T-helper 1 cell treated with Interleukin-12 subunit alpha and Interleukin-12 subunit beta and Interleukin-4 antibody, amounts not matched to agents 30 μg/mL and 1 μg/mL, for 36 hours (primary cell): ENCODE measurements around the gene MYL7.

Experiments used
- H3K27ac Mint-ChIP-seq: one replicate; pipeline ENCODE4 v1.8.0; 2021; ENCODE audit warnings: mild to moderate bottlenecking, mixed read lengths
- H3K27me3 Mint-ChIP-seq: one replicate; pipeline ENCODE4 v1.8.0; 2021; ENCODE audit warnings: low read depth, mixed read lengths
- H3K36me3 Mint-ChIP-seq: one replicate; pipeline ENCODE4 v1.8.0; 2021; ENCODE audit warnings: low read depth, mixed read lengths
- H3K4me1 Mint-ChIP-seq: one replicate; pipeline ENCODE4 v1.8.0; 2021; ENCODE audit warnings: low read depth, mixed read lengths
- H3K4me3 Mint-ChIP-seq: one replicate; pipeline ENCODE4 v1.8.0; 2021; ENCODE audit warnings: mild to moderate bottlenecking, moderate library complexity, mixed read lengths
- H3K9me3 Mint-ChIP-seq: one replicate; pipeline ENCODE4 v1.8.0; 2021; ENCODE audit warnings: mixed read lengths

The MYL7 gene

GRCh38 chr7:44158873-44159631 lies 17.9 kb upstream of the MYL7 start:
- no peak overlapping the region for H3K27ac Mint-ChIP-seq
- no peaks in the 10 kb centered on the region for H3K9me3 Mint-ChIP-seq
- no peak overlapping the region for H3K4me3 Mint-ChIP-seq
- peaks cover 3% of the 10 kb centered on the region for H3K27me3 Mint-ChIP-seq
- no peaks in the 10 kb centered on the region for H3K4me1 Mint-ChIP-seq
- no peaks in the 10 kb centered on the region for H3K36me3 Mint-ChIP-seq

DNA sequence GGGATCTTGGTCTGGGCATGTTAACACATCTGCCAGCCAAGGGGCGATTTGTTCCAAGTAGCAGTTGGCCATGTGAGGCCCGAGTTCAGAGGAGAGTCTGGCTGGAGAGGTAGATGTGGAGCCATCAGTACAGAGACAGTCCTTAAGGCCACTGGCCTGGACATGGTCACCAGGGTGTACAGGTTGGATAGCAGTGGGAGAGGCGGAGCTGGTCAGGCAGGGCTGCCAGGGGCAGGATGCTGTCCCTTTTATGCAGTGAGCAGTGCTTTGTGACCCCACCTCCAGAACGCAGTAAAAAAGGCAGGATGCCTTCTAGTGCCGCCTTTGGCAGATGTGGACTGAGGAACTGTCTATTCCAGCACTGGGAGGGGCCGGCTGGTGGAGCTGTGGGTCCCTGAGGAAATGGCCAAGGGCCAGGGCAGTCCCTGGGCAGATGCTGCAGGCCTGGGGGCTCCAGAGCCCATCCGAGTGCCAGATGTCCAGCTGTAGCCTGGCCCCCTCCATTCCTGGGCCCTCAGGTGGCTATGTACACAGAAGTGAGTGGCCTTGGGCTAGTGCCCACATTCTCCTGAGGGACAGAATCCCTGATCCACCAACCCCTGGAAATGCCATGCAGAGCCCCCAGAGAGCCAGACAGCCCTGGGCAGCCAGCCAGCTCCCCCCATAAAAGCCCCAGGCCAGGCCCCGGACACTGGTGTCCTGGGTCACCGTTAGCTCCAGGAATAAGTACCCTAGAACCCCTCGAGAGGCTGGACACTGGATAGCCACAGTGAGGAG lies 17.2 kb upstream of the MYL7 start:
- no peaks in the 10 kb centered on the region for H3K36me3 Mint-ChIP-seq
- H3K27me3 Mint-ChIP-seq = no peaks in the 10 kb centered on the region
- no peak overlapping the region for H3K27ac Mint-ChIP-seq
- no peaks in the 10 kb centered on the region for H3K4me1 Mint-ChIP-seq
- H3K4me3 Mint-ChIP-seq = no peak overlapping the region
- H3K9me3 Mint-ChIP-seq = no peaks in the 10 kb centered on the region

DNA sequence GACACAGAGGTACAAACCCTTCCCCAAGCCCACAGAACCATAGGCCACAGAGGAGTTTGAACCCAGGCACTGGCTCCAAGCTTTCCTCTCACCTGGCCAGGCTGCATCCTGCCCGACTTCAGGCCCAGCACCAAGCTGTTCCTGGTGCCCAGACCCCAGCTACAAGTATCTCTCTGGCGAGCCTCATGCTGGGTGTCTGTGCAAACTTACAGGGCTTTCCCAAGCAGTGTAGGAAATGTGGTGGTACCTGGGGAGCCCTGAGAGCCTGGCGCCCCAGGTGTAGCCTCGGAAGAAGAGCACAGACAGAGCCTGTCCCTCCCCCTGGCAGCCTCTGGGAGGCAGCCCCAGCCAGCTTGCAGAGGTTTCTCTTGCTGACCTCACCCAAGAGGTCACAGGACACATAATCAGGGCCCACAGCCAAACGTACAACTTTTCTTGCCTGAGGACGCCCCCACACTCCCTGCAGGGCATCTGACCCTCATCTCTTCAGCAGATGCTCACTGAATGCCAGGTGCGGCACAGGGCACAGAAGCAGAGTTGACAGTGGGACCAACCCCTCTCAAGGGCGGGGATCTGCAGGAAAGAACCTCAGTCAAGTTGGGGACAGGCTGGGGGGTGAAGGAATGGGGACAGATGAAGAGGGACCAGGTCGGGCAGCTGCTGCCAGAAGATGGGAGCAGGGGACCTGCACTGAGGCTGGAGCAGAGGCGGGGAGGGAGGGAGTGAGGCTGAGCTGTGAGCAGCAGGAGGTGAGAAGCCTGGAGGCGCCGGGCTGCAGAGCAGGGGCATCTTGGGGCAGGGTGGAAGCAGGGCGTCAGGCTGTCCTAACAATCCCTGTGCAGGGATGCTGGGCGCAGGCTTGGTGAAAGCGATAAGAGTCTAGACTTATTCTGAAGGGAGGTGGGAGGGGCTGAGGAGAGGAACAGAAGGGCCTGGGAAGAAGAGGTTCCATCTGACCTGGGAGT lies 16.3 kb upstream of the MYL7 start:
- Mint-ChIP-seq H3K27ac (no peak overlapping the region), H3K4me1 (no peaks in the 10 kb centered on the region), H3K36me3 (no peaks in the 10 kb centered on the region), H3K9me3 (no peaks in the 10 kb centered on the region), H3K4me3 (no peak overlapping the region), H3K27me3 (no peaks in the 10 kb centered on the region)

- H3K27ac Mint-ChIP-seq = no peak overlapping the region
- H3K9me3 Mint-ChIP-seq = no peaks in the 10 kb centered on the region
- H3K4me1 Mint-ChIP-seq = no peaks in the 10 kb centered on the region
These were observed 15.4 kb upstream of the MYL7 start for GRCh38 chr7:44156453-44157010.

GRCh38 chr7:44155191-44156185 lies 14.4 kb upstream of the MYL7 start:
- no peaks in the 10 kb centered on the region for H3K4me1 Mint-ChIP-seq
- no peaks in the 10 kb centered on the region for H3K27me3 Mint-ChIP-seq
- no peaks in the 10 kb centered on the region for H3K9me3 Mint-ChIP-seq
- no peak overlapping the region for H3K4me3 Mint-ChIP-seq
- H3K36me3 Mint-ChIP-seq = no peaks in the 10 kb centered on the region
- H3K27ac Mint-ChIP-seq = no peak overlapping the region

More at GRCh38 chr7:44156453-44157010, 15.4 kb upstream of the MYL7 start:
- Mint-ChIP-seq H3K4me3 (no peak overlapping the region), H3K36me3 (no peaks in the 10 kb centered on the region), H3K27me3 (no peaks in the 10 kb centered on the region)

- Mint-ChIP-seq H3K4me3 (no peak overlapping the region), H3K27me3 (no peaks in the 10 kb centered on the region), H3K4me1 (no peaks in the 10 kb centered on the region), H3K27ac (no peak overlapping the region), H3K36me3 (no peaks in the 10 kb centered on the region), H3K9me3 (no peaks in the 10 kb centered on the region)
These were observed 13.6 kb upstream of the MYL7 start for GRCh38 chr7:44154703-44155102.

- H3K27ac Mint-ChIP-seq = no peak overlapping the region
These were observed 12.8 kb upstream of the MYL7 start for GRCh38 chr7:44153948-44154335.

DNA sequence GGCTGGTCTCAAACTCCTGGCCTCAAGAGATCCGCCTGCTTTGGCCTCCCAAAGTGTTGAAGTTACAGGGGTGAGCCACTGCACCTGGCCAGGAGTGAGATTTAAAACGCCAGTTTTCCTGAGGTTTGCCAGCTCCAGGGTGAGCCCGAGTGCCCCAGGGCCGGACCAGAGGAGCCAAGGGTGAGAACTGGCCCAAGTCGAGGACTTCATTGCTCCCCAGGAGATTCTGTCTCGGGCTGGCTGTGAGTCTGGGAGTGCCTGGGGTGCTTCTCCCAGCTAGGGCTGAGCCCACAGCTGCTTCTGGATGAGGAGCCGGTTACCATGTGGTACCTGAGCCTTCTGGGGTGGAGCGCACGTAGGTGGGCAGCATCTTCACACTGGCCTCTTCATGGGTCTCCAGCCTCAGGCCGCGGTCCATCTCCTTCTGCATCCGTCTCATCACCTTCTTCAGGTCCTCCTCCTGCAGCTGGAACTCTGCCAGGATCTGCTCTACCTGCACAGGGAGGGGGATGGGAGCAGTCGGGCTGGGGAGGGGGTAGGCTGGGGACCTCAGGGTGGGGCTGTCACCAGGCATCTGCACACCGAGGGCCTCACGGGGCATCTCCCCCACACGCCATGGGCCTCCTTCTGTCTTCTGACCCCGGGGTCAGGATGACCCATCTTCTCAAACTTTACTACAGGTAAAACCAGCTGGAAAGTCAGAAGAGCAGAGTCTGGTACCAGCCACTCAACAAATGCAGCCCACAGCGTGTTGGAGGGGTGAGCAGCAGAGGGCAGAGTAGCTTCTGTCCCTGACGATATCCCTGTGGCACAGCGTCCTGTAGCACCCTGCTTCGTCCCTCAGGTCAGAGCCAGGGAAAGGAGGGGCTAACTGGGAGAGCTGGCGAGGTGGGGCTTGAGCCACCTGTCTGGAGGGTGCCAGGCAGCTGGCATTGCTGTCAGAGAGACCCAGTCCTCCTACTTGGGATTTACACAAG lies 12.1 kb upstream of the MYL7 start:
- Mint-ChIP-seq H3K4me1 (no peaks in the 10 kb centered on the region), H3K36me3 (no peaks in the 10 kb centered on the region), H3K9me3 (no peaks in the 10 kb centered on the region), H3K27me3 (no peaks in the 10 kb centered on the region), H3K4me3 (no peak overlapping the region), H3K27ac (no peak overlapping the region)

More at GRCh38 chr7:44153948-44154335, 12.8 kb upstream of the MYL7 start:
- no peak overlapping the region for H3K4me3 Mint-ChIP-seq
- H3K36me3 Mint-ChIP-seq = no peaks in the 10 kb centered on the region
- no peaks in the 10 kb centered on the region for H3K4me1 Mint-ChIP-seq
- no peaks in the 10 kb centered on the region for H3K27me3 Mint-ChIP-seq
- no peaks in the 10 kb centered on the region for H3K9me3 Mint-ChIP-seq

GRCh38 chr7:44151956-44152355 lies 10.8 kb upstream of the MYL7 start:
- H3K27me3 Mint-ChIP-seq = no peaks in the 10 kb centered on the region
- no peak overlapping the region for H3K4me3 Mint-ChIP-seq
- no peak overlapping the region for H3K27ac Mint-ChIP-seq
- no peaks in the 10 kb centered on the region for H3K9me3 Mint-ChIP-seq
- H3K36me3 Mint-ChIP-seq = no peaks in the 10 kb centered on the region
- no peaks in the 10 kb centered on the region for H3K4me1 Mint-ChIP-seq

DNA sequence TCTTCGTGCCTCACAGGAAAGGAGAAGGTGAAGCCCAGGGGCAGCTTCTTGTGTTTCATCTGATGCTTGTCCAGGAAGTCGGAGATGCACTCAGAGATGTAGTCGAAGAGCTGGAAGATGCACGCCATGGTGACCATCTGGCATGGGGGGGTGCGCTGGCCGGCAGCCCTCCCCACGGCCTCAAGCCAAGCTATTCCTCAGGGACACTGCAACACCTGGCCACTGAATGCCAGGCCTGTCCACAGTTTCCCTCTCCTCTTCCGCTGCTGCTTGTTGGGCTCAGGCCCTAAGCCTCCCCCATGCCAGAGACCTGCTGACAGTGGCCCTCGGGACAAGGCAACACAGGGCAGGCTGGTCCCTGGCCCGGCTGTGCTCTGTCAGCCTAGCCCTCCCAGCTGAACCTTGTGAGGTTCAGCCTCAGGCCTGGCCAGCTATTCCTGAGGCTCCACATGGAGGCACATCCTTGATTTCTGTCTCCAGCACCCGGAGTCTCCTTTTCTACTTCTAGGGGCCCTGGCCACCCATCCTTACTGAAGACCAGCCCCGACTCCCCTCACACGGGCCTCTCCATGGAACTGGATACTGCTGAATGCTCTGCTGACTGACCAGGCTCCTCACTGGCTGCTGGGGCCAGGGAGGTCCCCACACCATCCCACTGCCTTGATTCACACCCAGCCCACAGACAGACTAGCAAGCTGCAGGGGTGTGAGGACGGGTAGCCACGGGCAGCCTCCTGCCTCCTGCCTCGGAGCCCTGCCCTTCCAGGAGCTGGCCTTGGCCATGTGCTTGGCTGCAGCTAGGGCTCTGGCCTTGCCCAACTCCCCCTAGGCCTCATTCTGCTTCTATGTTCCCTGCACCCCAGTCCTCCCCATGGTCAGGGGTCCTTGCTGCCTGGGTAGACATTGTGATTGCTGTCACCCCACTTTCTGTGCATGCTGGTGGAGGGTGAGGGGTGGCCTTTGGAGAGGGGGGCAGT lies 10.1 kb upstream of the MYL7 start:
- H3K27me3 Mint-ChIP-seq = no peaks in the 10 kb centered on the region
- no peaks in the 10 kb centered on the region for H3K4me1 Mint-ChIP-seq
- H3K27ac Mint-ChIP-seq = no peak overlapping the region
- no peak overlapping the region for H3K4me3 Mint-ChIP-seq
- no peaks in the 10 kb centered on the region for H3K36me3 Mint-ChIP-seq
- no peaks in the 10 kb centered on the region for H3K9me3 Mint-ChIP-seq

DNA sequence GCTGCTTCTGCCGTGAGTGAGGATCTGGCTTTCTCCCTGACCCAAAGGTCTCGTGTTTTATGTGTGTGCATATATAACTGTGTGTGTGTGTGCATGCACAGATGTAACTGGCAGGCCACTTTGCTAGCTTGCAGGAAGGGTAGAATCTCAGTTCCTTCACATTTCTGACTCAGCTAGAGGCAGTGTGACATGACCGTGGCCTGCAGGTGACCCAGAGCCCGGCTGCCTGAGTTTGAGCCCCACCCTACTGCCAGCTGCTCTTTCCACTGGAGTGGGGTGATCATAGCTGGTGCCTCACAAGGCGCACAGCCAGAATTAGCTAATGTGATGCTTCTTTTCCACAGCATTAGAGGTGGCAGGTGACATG lies 9.3 kb upstream of the MYL7 start:
- Mint-ChIP-seq H3K4me1 (peaks cover under 1% of the 10 kb centered on the region), H3K27ac (no peak overlapping the region), H3K4me3 (no peak overlapping the region), H3K27me3 (peaks cover 5% of the 10 kb centered on the region), H3K9me3 (no peaks in the 10 kb centered on the region), H3K36me3 (no peaks in the 10 kb centered on the region)
